Mesothelial cell of epicardium (in vitro differentiated cells): Measurements from ENCODE around the gene PTRHD1. TPM values are rescaled to one million over a fixed set of nuclear protein-coding genes. Genes with fewer than 3 reads are reported as not detected.

Source experiments
- DNase-seq, 2 experiments: peaks; one replicate each; pipeline ENCODE4 v3.0.0; 2021; ENCODE audit warnings: low spot score in 2 of 2; ENCODE audit not compliant: unreplicated experiment in 2 of 2
- H3K27ac Mint-ChIP-seq: 2 replicates; pipeline ENCODE4 v1.8.0; 2021; ENCODE audit warnings: mixed read lengths
- H3K27me3 Mint-ChIP-seq: 2 replicates; pipeline ENCODE4 v1.8.0; 2021; ENCODE audit warnings: low read depth, mixed read lengths
- H3K36me3 Mint-ChIP-seq: 2 replicates; pipeline ENCODE4 v1.8.0; 2021; ENCODE audit warnings: mixed read lengths
- H3K4me1 Mint-ChIP-seq: 2 replicates; pipeline ENCODE4 v1.8.0; 2021; ENCODE audit warnings: mixed read lengths
- H3K4me3 Mint-ChIP-seq: 2 replicates; pipeline ENCODE4 v1.8.0; 2021; ENCODE audit warnings: mild to moderate bottlenecking, moderate library complexity, mixed read lengths
- H3K9me3 Mint-ChIP-seq: 2 replicates; pipeline ENCODE4 v1.8.0; 2021; ENCODE audit warnings: mixed read lengths
- CTCF ChIP-seq: fragments of 200-600 bp; sonication (generic); IDR thresholded peaks from one replicate; pipeline ENCODE4 v1.5.0; 2021; ENCODE audit warnings: antibody characterized with exemption; ENCODE audit not compliant: unreplicated experiment
- total RNA-seq: library from RNA; stranded (reverse); gene quantifications from 3 replicates; pipeline ENCODE4 v1.2.1, GENCODE V29; 2021

PTRHD1 gene
- total RNA-seq, 1 donor from 2014 or later, result 17.2 TPM

- H3K27me3 Mint-ChIP-seq, result no peaks in the 10 kb centered on the region
- no peak for DNase-seq
- H3K27ac Mint-ChIP-seq, result no peak overlapping the region
- no peaks in the 10 kb centered on the region for H3K9me3 Mint-ChIP-seq
- H3K4me1 Mint-ChIP-seq, result no peaks in the 10 kb centered on the region
- no peak overlapping the region for H3K4me3 Mint-ChIP-seq
- no peak for TF ChIP-seq CTCF
- H3K36me3 Mint-ChIP-seq, result peaks cover 13% of the 10 kb centered on the region
Observed at GRCh38 chr2:24749069-24749691, 44.0 kb downstream of the PTRHD1 start.

GRCh38 chr2:24747299-24747698 lies 45.9 kb downstream of the PTRHD1 start:
- no peak for DNase-seq
- Mint-ChIP-seq H3K27me3 (no peaks in the 10 kb centered on the region), H3K27ac (no peak overlapping the region), H3K4me3 (no peak overlapping the region), H3K36me3 (peaks cover 16% of the 10 kb centered on the region), H3K9me3 (no peaks in the 10 kb centered on the region), H3K4me1 (peaks cover 2% of the 10 kb centered on the region)
- no peak for TF ChIP-seq CTCF

GRCh38 chr2:24745825-24746224 lies 47.4 kb downstream of the PTRHD1 start:
- Mint-ChIP-seq H3K27me3 (no peaks in the 10 kb centered on the region), H3K9me3 (no peaks in the 10 kb centered on the region), H3K36me3 (peaks cover 23% of the 10 kb centered on the region), H3K4me3 (no peak overlapping the region), H3K4me1 (peaks cover 2% of the 10 kb centered on the region), H3K27ac (no peak overlapping the region)
- TF ChIP-seq CTCF, result no peak
- DNase-seq, result no peak

- H3K4me1 Mint-ChIP-seq, result peaks cover 2% of the 10 kb centered on the region
- H3K27ac Mint-ChIP-seq, result no peak overlapping the region
- no peaks in the 10 kb centered on the region for H3K27me3 Mint-ChIP-seq
- DNase-seq, result no peak
- TF ChIP-seq CTCF, result no peak
- no peak overlapping the region for H3K4me3 Mint-ChIP-seq
- no peaks in the 10 kb centered on the region for H3K9me3 Mint-ChIP-seq
- H3K36me3 Mint-ChIP-seq, result peaks cover 19% of the 10 kb centered on the region
Observed at GRCh38 chr2:24744356-24744755, 48.8 kb downstream of the PTRHD1 start.

- no peak for DNase-seq
- Mint-ChIP-seq H3K4me3 (no peak overlapping the region), H3K27ac (no peak overlapping the region), H3K9me3 (no peaks in the 10 kb centered on the region), H3K27me3 (no peaks in the 10 kb centered on the region), H3K4me1 (peaks cover 2% of the 10 kb centered on the region), H3K36me3 (peaks cover 19% of the 10 kb centered on the region)
- TF ChIP-seq CTCF, result no peak
Observed at GRCh38 chr2:24743924-24744323, 49.3 kb downstream of the PTRHD1 start.

GRCh38 chr2:24742730-24743129 lies 50.5 kb downstream of the PTRHD1 start:
- no peak for TF ChIP-seq CTCF
- Mint-ChIP-seq H3K36me3 (peaks cover 19% of the 10 kb centered on the region), H3K4me1 (peaks cover 2% of the 10 kb centered on the region), H3K27ac (no peak overlapping the region), H3K9me3 (no peaks in the 10 kb centered on the region), H3K27me3 (no peaks in the 10 kb centered on the region), H3K4me3 (no peak overlapping the region)
- DNase-seq, result no peak
